Urinary bladder (tissue), 4 donors: ENCODE data around the gene PNMT. TPM values are rescaled to one million over a fixed set of nuclear protein-coding genes. Genes with fewer than 3 reads are reported as not detected.
"Not testable (repeated sequence)": the region's sequence is repeated elsewhere in the genome, so short reads cannot be mapped to it uniquely, and the experiment has no call there.

ENCODE experiments used
- DNase-seq: peaks from one replicate; pipeline ENCODE4 v3.0.0-alpha.2; 2015; ENCODE audit errors: extremely low spot score
- H3K27ac ChIP-seq: one replicate; pipeline ENCODE4 v1.5.1; 2013; ENCODE audit warnings: low read depth, mild to moderate bottlenecking, moderate library complexity
- H3K36me3 ChIP-seq: one replicate; pipeline ENCODE4 v1.6.1; 2013; ENCODE audit warnings: mild to moderate bottlenecking, moderate library complexity; ENCODE audit not compliant: insufficient read depth
- H3K4me1 ChIP-seq: one replicate; pipeline ENCODE4 v1.6.1; 2013; ENCODE audit warnings: mild to moderate bottlenecking, moderate library complexity; ENCODE audit not compliant: insufficient read depth
- H3K4me3 ChIP-seq: one replicate; pipeline ENCODE4 v1.5.1; 2013; ENCODE audit warnings: low read depth, low read length
- WGBS: extraction: QIAGEN DNeasy Blood & Tissue Kit; methylation state at CpG from one replicate; pipeline ENCODE4 v1.1.7; 2013; 5-methylcytosine and 5-hydroxymethylcytosine counted together
- polyA plus RNA-seq: library from polyadenylated mRNA; stranded (reverse); fragments of 200-250 nt; gene quantifications from one replicate; pipeline ENCODE4 v1.2.3, GENCODE V29; 2013
- total RNA-seq: library from RNA; depleted of rRNA; stranded (reverse); fragments of >200 nt; gene quantifications from one replicate; pipeline ENCODE4 v1.2.3, GENCODE V29; 2014
- donor health status: healthy with polysubstance abuse.
- donor health status: healthy.

The PNMT gene
- total and polyA plus RNA-seq, 2 donors: 9.3 TPM; not detected in 1

DNA sequence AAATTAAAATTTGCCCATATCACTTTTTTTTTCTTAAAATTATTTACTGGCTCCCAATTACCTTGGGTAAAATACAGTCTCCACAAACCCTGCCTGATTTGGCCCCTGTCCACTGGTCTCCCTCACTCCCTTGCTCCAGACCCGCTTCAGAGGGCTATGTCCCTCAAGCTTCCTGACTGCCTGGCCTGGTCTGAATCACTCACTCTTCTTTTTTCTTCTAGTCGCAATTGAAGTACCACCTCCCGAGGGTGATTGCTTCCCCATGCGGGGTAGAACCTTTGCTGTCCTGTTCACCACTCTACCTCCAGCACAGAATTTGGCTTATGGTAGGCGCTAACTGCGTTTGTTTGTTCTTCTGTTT lies 20.2 kb downstream of the PNMT start:
- no peak for DNase-seq

GRCh38 chr17:39688945-39689344 lies 20.7 kb downstream of the PNMT start:
- peaks cover 3% of the 10 kb centered on the region for H3K4me1 ChIP-seq
- no peak for DNase-seq
- no peaks in the 10 kb centered on the region for H3K36me3 ChIP-seq
- no peak overlapping the region for H3K4me3 ChIP-seq
- WGBS: 38% methylated on average over 3 of the region's 3 CpGs
- no peak overlapping the region for H3K27ac ChIP-seq

More for the DNA sequence above, 20.2 kb downstream of the PNMT start:
- H3K4me1 ChIP-seq: peaks cover 3% of the 10 kb centered on the region
- no peaks in the 10 kb centered on the region for H3K36me3 ChIP-seq
- H3K27ac ChIP-seq: peak overlapping the region; percentile 57
- H3K4me3 ChIP-seq: peak overlapping the region; percentile 59
- 12% methylated on average over 6 of the region's 6 CpGs for WGBS

- Histone ChIP-seq H3K4me1 (no peaks in the 10 kb centered on the region), H3K36me3 (no peaks in the 10 kb centered on the region), H3K27ac (no peak overlapping the region), H3K4me3 (no peak overlapping the region)
- DNase-seq: no peak
- WGBS: 85% methylated on average over 5 of the region's 5 CpGs
Observed at GRCh38 chr17:39694593-39694992, 26.3 kb downstream of the PNMT start.

DNA sequence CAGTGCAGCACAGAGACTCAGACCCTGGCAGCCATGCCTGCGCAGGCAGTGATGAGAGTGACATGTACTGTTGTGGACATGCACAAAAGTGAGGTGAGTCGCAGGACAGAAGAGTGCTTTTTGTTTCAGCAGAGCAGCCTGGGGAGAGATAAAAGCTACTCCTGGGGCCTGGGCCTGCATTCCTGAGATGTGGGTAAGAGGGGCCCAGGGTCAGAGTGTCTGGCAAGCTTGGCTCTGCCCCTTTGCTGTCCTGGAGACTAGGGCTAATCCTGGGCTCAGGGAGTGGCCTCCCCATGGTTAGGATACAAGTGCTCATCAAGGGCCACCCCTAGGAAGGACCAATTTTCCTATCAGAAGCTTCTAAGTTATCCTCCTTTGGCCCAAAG lies 26.8 kb downstream of the PNMT start:
- DNase-seq: no peak
- no peaks in the 10 kb centered on the region for H3K36me3 ChIP-seq
- no peaks in the 10 kb centered on the region for H3K4me1 ChIP-seq
- no peak overlapping the region for H3K27ac ChIP-seq
- WGBS: 87% methylated on average over 2 of the region's 2 CpGs
- no peak overlapping the region for H3K4me3 ChIP-seq

DNA sequence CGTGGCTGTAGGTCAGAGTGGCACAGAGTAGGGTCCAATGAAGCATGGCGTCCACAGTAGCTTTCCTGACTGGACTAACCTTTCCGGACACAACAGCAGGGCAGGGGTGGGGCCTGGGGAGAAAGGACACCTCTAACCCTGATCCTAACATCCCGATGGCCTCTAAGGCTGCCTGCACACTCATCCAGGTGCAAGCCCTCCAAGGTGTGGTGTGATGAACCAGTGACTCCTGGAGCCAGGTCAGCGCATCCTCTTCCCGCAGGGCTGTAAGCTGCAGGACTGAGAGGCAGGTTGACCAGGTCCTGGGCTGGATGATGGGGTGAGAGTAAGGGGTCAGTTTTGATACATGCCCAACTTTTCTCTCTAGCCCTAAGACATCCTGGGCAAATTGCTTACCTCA lies 28.5 kb downstream of the PNMT start:
- 88% methylated on average over 6 of the region's 6 CpGs for WGBS
- H3K4me3 ChIP-seq: no peak overlapping the region
- H3K27ac ChIP-seq: no peak overlapping the region
- no peaks in the 10 kb centered on the region for H3K4me1 ChIP-seq
- no peaks in the 10 kb centered on the region for H3K36me3 ChIP-seq
- no peak for DNase-seq

DNA sequence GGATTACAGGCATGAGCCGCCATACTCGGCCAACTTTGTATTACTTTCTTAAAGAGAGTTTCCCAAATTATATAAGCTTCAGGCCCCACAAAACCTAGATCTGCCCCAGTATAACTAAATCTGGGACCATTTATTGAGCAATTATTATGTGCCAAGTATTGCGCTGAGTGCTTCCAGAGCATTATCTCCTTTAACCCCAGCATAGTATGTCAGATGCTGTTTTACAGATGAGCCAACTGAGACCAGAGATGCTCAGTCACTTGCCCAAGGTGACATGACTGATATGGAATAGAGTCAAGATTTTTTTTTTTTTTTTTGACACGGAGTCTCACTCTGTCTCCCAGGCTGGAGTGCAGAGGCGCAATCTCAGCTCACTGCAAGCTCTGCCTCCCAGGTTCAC lies 29.7 kb downstream of the PNMT start:
- WGBS: 94% methylated on average over 5 of the region's 5 CpGs

GRCh38 chr17:39699157-39699817 lies 31.0 kb downstream of the PNMT start:
- H3K4me1 ChIP-seq, H3K27ac ChIP-seq: not testable (repeated sequence)
- 48% methylated on average over 11 of the region's 11 CpGs for WGBS

More for the DNA sequence above, 29.7 kb downstream of the PNMT start:
- Histone ChIP-seq H3K4me1 (no peaks in the 10 kb centered on the region), H3K4me3 (no peak overlapping the region), H3K27ac (no peak overlapping the region), H3K36me3 (no peaks in the 10 kb centered on the region)
- DNase-seq: no peak

GRCh38 chr17:39699818-39700147 lies 31.5 kb downstream of the PNMT start, which contains the start of gene ERBB2:
ERBB2 (plus strand) TSS chr17:39700064; CDS start chr17:39700239, 175 bp downstream.
- 1% methylated on average over 20 of the region's 20 CpGs for WGBS
- Histone ChIP-seq H3K4me3 (peak within 1 kb of the TSS; percentile 88), H3K27ac (peak within 1 kb of the TSS; percentile 95), H3K36me3 (no peaks in the 10 kb centered on the region), H3K4me1 (no peaks in the 10 kb centered on the region)
- DNase-seq: peak; percentile 75

More at GRCh38 chr17:39699157-39699817, 31.0 kb downstream of the PNMT start:
- H3K4me3 ChIP-seq: peak overlapping the region; percentile 88
- not testable (repeated sequence) for H3K36me3 ChIP-seq, DNase-seq

- H3K27ac ChIP-seq: peak overlapping the region; percentile 95
- H3K4me3 ChIP-seq: peak overlapping the region; percentile 88
- no peak for DNase-seq
- H3K4me1 ChIP-seq: peaks cover 3% of the 10 kb centered on the region
- H3K36me3 ChIP-seq: no peaks in the 10 kb centered on the region
- WGBS: under 1% methylated on average over 57 of the region's 57 CpGs
Observed at GRCh38 chr17:39700148-39700987, 32.1 kb downstream of the PNMT start.

GRCh38 chr17:39701012-39701783 lies 32.9 kb downstream of the PNMT start:
- Histone ChIP-seq H3K36me3 (no peaks in the 10 kb centered on the region), H3K4me3 (peak overlapping the region; percentile 88), H3K4me1 (peaks cover 3% of the 10 kb centered on the region), H3K27ac (peak overlapping the region; percentile 95)
- 30% methylated on average over 10 of the region's 10 CpGs for WGBS
- no peak for DNase-seq

DNA sequence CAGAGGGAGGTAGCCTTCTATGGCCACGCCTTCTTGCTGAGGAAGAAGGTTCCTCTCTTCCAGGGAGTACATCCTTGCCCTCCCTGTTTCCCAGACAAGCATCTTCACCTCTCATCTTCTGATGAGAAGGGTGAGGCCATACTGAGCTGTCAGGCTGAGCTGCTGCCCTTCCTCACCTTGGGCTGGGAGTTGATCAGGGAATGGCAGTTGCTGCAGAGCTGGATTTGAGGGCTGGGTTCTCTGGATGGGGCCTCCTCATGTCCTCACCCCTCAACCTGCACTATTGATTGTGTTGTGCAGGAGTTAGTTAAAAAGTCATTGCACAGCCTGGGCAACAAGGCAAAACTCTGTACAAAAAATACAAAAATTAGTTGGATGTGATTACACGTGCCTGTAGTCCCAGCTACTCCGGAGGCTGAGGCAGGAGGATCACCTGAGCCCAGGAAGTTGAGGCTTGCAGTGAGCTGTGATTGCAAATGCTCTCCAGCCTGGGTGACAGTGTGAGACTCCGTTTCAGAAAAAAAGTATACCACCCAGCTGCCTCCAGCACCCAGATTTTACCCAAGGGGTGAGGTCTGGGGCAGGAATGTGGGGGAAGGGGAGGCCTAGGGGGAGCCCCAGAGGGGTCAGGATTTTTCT lies 33.6 kb downstream of the PNMT start:
- WGBS: 75% methylated on average over 4 of the region's 4 CpGs
- DNase-seq: no peak
- peaks cover 3% of the 10 kb centered on the region for H3K4me1 ChIP-seq
- H3K27ac ChIP-seq: no peak overlapping the region
- H3K4me3 ChIP-seq: no peak overlapping the region
- no peaks in the 10 kb centered on the region for H3K36me3 ChIP-seq

GRCh38 chr17:39702901-39703893 lies 34.9 kb downstream of the PNMT start:
- peak overlapping the region; percentile 73 for H3K27ac ChIP-seq
- no peaks in the 10 kb centered on the region for H3K36me3 ChIP-seq
- no peak for DNase-seq
- no peak overlapping the region for H3K4me3 ChIP-seq
- H3K4me1 ChIP-seq: peaks cover 3% of the 10 kb centered on the region
- WGBS: 48% methylated on average over 12 of the region's 12 CpGs
